DMS114 treated with DMSO at 0.1 percent for 48 hours (cell line): Measurements from ENCODE around the gene CPAMD8.
"Not testable (repeated sequence)": the region's sequence is repeated elsewhere in the genome, so short reads cannot be mapped to it uniquely, and the experiment has no call there.

Experiments used
- DNase-seq: peaks from one replicate; lab custom pipeline; 2025; ENCODE audit not compliant: unreplicated experiment; lab: John Stamatoyannopoulos, UW

CPAMD8 gene

DNA sequence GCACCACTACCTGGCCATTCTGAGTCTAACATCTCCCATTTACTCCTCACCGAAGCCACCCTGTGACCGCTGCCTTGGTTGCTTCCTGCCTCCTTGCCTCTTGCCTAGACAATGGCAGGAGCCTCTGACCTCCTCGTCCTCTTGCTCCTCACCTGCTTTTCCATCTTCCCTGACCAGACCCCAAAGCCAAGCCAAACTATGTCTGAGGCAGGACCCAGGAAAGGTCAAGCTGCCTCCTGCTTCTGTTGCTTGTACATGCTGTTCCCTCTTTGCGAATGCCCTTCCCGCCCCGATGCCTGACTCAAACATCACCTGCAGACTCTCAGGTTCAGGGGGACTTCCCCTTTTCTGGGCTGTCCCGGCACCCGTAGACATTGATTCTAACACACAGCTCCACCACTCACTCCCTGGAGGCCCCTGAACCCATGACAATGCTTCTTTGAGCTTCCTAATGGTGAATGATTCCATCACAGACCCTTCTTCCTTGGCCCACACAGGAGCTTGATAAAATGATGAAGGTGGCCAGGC lies 77.0 kb downstream of the CPAMD8 start:
- DNase-seq, result no peak

DNA sequence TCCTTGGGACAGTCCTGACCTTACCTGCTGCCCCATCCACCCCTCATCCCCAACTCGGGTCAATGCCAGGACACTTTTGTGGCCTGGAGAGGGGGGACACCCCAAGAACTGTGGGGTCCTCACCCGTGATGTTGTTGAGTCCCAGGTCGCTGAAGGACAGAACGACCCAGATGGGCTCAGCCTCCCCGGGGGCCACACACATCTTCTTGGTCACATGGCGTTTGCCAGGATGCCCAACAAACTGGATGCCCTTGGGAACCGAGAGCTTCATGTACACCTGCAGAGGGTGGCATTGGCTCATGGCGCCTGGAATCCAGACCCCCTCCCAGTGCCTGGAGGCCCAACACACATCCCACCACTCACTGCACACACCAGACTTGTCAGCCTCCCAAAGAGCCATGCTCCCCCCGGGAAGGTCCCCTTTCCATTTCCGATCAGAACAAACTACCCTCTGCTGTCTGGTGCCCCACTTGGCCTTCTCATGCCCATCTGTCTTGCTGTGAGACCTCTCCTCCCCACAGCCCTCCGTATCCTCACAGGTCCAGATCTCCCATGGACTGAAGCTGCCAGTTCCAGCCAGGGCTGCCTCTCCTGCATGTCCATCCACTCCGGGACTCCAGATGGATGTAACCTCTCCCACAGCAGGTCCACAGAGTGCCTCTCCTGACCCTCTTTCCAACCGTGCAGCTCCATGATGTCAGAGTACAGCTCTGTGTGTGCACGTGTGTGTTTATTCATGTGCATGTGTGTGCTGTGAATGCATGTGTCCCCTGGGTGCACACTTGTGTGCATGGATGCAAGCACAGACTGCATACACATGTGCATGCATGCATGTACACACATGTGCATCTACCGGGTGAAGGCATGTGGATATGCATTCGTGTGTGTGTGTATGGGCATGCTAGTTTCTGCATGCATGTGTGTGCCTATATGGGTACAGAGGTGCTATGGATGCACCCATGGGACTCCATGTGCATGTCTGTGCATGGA lies 79.4 kb downstream of the CPAMD8 start:
- DNase-seq, result no peak

DNA sequence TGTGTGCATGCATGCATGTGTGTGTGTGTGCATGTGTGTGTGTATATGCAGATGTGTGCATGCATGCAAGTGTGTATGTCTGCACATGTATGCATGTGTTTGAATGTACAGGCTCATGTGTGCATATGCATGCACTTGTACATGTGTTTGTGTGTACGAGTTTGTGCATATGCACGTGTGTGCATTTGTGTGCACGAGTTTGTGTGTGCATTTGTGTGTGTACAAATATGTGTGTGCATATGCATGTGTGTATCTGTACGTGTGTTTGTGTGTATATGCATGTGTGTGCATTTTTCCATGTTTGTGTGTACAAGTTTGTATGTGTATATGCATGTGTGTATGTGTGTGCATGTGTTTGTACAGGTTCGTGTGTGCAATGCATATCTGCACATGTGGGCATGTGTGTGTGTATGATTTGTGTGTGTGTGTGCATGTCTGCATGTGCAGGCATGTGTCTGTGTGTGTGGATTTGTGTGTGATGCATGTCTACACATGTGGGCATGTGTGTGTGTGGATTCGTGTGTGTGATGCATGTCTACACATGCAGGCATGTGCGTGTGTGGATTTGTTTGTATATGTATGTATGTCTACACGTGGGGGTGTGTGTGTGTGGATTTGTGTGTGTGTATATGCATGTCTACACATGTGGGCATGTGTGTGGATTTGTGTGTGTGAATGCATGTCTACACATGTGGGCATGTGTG lies 80.7 kb downstream of the CPAMD8 start:
- no peak for DNase-seq

DNA sequence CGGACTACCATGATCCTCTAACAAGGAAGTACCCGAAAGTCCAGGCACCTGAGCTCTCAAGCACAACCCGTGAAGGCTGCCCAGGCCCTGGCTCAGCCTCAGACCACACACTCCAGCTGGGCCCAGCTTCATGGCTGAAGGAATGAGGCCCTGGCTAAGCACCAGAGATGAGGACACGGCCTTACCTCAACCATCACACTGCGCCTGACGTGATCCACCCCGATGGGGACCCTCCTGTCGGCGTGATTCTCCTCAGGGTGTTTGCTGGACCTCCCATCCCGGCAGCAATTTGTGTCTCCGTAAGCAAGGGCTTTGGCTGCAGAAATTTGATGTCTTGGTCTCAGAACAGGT lies 81.3 kb downstream of the CPAMD8 start:
- DNase-seq, result no peak

DNA sequence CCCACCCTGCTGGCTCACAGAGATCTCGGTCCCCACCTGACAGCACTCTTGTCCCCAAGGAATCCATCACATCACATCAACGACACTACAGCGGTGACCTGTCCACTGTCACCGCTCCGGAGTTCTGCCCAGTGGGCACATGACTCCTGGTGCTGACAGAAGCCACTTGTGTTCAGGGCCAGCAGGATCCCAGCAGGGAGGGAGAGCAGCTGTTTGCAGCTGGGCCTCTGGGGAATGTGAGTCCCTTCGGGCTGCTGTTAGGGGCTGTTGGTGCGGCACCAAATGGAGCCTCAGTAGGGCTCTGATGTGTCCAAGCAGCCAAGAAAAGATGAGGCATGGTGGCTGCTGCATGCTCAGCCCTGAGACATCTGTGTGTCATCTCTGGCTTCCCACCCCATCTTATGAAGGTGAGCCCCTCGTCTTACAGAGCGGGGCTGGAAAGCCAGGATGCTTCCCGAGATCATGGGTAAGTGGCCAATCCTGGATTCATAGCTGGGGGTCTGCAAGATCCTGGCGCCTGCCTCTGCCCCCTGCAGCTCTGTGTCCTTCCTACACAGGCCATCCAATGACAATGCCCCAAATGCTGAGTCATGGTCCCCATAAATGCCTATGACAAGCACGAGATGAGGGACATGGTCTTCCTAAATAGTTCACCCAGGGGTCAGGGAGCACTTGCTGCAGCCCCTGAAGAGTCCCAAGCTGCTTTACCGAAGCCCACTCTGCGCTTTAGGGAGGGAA lies 81.8 kb downstream of the CPAMD8 start:
- DNase-seq, result no peak

DNA sequence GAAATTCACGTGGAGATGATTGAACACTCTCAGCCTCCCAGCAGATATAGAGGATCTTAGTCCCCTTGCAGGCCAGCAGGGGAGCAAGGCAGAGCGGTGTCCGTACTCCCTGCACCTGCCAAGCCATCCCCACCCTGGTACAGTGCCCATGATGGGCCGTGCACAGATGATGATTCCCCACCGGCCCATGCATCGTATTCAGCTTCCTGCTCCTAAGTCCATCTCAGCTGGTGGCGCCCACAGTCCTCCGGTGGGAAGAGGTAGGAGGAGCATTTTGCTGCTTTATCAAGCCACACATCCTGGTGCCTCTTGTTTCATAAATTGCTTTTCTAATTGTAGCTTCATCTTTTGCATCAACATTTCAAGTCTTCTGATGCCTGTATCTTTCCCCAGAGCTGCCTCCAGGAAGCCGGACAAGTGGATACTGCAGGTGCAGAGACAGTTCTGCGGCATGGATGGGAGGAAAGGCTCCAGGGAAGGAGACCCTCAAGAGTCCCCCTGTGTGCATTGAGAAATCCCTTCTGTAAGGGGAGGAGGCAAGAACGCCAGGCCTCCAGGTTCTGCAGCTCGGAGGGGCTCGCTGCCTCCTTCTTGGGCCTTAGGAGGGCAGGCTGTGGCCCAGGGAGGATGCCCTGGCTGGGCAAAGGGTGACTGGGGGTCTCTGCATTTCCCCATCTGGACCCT lies 82.5 kb downstream of the CPAMD8 start:
- DNase-seq, result no peak

DNA sequence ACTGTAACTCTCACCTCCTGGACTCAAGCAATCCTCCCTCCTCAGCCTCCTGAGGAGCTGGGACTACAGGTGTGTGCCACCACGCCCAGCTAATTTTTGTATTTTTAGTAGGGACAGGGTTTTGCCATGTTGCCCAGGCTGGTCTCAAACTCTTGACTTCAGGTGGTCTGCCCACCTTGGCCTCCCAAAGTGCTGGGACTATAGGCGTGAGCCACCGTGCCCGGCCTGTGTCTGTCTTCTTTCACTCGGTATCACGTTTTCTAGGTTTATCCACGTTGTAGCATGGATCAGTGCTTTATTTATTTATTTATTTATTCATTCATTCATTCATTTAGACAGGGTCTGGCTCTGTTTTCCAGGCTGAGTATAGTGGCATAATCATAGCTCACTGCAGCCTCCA lies 83.5 kb downstream of the CPAMD8 start:
- DNase-seq, result not testable (repeated sequence)

DNA sequence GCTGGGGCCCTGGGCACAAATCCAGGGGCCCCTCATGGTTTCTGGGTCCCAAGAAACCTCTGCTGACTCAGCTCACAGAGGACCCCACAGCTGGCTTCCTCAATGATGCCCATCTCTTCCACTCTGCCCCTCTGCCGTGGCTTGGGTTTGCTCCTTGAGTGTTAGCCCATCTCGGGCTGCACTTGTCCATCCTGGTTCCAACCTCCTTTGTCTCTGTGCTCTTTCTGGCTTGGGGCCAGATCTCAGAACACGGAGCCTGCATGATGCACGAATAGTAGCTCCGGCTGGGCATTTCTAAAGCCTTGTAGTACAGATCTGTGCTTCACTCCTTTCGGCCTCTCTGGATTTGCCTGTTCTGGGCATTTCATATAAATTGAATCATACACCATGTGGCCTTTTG lies 84.0 kb downstream of the CPAMD8 start:
- DNase-seq, result no peak

DNA sequence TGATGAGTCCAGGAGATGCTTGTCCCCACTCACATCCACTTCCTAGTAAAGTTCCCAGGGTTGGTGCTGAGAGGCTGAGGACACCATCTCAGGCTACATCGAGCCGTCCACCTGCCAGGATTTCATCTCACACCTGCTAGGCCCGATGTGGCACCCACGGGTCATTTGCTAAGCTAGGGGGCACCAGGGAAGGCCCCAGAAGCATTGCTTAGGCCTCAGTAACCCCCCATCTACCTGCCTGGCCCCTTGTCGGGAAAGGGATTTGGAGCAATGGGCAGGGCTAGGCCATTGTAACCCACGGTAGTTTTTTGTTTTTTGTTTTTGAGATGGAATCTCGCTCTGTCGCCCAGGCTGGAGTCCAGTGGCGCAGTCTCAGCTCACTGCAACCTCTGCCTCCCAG lies 86.0 kb downstream of the CPAMD8 start:
- no peak for DNase-seq

DNA sequence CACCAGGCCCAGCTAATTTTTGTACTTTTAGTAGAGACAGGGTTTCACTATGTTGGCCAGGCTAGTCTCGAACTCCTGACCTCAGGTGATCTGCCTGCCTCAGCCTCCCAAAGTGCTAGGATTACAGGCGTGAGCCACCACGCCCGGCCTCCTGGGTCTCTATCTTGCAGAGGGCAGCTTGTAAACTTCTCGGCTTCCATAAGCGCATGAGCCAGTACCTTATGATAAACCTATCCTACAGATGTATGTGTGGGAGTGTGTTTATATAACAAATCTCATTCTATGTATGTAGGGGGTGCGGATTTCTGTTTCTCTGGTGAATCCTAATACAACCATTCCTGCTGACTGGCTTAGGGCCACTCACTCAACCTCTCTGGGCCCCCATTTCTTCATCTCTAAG lies 86.5 kb downstream of the CPAMD8 start:
- not testable (repeated sequence) for DNase-seq

DNA sequence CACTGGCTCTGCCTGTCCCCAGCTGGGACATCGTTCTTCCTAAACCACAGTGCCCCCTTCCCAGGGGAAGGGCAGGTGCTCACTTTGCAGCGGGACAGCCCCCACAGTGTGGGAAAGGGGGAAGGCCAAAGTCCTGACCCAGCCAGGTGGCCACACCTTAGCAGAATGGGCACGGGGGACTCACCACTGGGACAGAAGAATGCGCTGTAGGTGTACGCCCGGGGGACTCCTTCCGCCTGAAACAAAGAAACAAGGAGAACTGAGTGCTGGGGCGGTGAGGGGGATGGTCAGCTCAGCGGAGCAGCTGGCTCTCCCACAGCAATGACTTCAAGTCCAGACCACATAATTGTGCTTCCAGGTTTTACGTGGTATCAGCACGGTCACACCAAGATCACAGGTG lies 88.4 kb downstream of the CPAMD8 start:
- DNase-seq, result no peak

DNA sequence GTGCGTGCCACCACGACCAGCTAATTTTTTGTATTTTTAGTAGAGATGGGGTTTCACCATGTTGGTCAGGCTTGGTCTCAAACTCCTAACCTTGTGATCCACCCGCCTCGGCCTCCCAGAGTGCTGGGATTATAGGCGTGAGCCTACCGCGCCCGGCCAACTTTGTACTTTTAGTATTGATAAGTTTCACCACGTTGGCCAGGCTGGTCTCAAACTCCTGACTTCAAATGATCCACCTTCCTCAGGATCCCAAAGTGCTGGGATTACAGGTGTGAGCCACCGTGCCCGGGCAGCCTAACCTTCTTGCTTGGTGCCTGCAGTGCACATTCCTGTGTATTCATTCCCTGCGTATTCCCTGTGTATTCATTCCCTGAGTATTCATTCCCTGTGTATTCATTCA lies 88.8 kb downstream of the CPAMD8 start:
- not testable (repeated sequence) for DNase-seq

DNA sequence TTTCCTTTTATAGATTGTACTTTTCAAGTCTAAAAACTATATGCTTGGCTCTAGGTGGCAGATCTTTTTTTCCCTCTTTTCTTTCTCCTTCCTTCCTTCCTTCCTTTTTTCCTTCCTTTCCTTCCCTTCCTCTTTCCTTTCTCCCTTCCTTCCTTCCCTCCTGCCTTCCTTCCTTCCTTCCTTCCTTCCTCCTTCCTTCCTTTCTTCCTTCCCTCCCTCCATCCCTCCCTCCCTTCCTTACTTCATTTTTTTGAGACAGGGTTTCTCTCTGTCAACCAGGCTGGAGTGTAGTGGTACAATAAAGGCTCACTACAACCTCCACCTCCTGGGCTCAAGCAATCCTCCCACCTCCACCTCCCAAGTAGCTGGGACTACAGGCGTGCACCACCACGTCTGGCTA lies 89.7 kb downstream of the CPAMD8 start:
- no peak for DNase-seq

DNA sequence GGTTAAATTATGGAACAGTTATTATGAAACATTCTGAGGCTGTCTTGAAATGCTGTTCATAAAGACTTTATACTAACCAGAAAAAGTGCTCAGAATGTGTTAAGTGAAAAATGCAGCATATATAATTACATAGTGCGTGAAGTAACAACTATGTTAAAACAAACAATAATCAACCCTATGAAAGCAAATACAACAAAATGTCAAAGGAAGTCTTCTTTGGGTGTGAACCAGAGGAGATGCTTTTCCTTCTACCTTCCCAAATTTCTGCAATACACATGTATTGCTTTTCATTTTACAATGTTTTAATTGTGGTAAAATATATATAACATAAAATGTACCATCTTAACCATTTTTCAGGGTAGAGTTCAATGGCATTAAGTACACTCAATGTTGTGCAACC lies 92.1 kb downstream of the CPAMD8 start:
- DNase-seq, result no peak

DNA sequence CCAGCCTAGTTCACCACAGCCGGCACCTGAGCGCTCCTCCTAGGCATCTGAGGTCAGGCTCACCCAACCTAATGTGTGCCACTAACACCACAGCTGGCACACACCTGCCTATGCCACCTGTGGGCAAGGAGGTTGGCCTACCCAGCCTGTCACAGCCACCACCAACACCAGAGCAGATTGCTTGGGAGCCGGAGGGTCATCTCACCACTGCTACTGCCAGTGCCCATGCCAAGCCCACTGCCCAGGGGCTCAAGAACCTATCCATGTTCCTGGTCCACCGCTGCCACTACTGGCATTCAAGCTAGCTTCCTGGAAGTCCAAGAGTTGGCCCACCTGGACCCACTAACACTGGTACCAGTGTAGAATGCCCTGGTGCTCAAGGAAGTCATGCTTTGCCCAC lies 95.3 kb downstream of the CPAMD8 start:
- no peak for DNase-seq

DNA sequence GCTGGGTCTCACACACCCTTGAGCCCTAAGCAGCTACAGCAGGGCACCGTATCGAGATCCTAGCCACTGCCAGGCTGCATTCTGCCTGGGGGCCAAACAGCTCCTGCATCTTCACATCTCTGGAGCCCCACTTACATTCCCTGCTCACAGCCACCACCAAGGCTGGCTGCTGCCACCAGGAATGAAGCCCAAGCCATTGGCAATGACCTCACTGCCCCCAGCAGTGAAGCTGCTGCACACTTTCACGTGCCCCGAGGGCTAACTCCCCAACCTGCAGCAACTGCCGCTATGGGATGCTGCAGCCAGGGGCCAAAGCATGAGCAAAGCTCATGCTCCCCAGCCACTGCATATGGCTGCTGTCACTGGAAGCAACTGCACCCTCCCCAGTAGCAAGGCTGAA lies 95.9 kb downstream of the CPAMD8 start:
- DNase-seq, result no peak

DNA sequence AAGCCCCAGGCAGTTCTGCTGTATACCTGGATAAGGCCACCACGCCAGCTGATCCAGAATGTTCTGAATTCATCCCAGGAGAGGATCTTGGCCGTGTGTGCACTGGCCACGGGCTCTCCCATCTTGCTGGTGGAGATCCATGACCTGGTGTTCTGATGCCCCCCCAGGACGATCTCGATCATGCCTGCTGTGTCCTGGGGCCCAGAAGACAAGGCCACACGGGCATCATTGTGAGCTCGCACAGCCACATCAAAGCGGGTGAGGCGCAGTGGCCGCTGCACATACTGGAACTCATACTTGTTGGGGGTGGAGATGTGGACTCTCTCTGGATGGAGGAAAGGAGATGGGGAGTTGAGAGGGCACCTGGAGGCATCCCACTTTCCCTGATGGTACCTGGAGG lies 97.7 kb downstream of the CPAMD8 start:
- DNase-seq, result no peak

DNA sequence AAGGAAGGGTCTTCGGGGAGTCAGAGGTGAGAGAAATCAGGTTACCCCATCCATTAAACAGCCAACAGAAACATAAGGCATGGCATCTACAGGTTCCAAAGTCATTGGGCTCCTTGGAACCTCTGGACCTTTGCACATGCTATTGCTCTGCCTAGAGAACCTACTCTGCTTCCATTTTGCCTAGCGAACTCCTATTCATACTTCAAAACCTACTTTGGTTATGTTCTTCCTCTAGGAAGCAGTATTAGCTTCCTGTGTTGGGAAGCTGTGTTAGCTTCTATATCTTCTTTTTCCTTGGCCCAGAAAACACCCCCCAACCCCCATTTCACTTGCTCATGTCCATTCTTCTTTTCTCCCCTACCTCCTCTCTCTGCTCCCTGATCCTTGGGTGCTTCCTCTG lies 98.3 kb downstream of the CPAMD8 start:
- DNase-seq, result no peak

DNA sequence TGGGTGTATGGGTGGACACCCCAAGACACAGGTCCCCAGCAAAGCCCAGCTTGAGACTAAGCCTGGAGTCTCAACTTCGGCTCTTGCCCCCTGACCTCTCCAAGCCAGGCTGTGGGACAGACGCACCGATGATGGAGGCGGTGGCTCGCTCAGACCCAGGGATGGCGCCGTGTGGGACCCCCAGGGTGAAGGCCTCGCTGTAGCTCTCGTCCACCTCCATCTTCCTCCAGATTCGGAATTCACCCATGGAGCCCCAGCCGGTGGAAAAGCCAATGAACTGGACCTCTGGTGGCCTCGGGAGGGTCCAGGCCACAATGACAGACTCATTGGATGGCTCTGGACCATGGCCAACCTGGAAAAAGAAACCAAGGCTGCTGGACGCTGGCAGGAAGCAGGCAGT lies 98.7 kb downstream of the CPAMD8 start:
- DNase-seq, result no peak

DNA sequence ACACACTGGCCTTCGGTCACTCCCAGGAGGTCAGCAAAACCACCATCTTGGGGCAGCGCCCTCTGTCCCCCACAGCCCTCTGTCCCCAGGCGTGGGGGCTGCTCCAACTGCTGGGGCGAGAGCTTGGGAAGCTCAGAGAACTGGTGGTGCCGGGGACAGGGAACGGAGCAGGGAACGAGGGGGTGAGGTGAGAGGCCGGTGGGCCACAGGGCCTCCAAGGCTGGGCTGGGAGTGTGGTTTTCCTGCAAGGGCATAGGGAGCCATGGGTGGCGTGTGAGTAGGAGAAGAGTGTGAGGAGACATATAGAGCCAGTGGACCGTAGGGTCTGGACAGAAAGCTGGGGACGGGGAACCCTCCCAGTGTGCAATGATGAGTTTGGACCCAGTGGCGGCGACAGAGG lies 103.7 kb downstream of the CPAMD8 start:
- no peak for DNase-seq

DNA sequence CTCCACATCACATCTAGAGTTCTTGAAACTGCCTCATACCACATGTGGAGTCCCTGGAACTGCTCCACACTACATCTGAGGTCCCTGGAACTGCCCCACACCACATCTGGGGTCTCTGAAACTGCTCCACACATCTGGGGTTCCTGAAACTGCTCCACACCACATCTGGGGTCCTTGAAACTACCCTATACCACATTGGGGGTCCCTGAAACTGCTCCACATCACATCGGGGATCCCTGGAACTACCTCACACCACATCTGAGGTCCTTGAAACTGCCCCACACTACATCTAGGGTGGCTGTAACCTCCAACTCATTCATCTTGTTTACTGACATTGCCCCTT lies 104.0 kb downstream of the CPAMD8 start:
- DNase-seq, result no peak
